NCI-H2196 (cell line): ENCODE measurements around the gene MEST.
"Not testable (repeated sequence)": the region's sequence is repeated elsewhere in the genome, so short reads cannot be mapped to it uniquely, and the experiment has no call there.

ENCODE experiments used
- DNase-seq: peaks from one replicate; lab custom pipeline; 2025; ENCODE audit not compliant: unreplicated experiment; lab: John Stamatoyannopoulos, UW

The MEST gene, protein sequence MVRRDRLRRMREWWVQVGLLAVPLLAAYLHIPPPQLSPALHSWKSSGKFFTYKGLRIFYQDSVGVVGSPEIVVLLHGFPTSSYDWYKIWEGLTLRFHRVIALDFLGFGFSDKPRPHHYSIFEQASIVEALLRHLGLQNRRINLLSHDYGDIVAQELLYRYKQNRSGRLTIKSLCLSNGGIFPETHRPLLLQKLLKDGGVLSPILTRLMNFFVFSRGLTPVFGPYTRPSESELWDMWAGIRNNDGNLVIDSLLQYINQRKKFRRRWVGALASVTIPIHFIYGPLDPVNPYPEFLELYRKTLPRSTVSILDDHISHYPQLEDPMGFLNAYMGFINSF

DNA sequence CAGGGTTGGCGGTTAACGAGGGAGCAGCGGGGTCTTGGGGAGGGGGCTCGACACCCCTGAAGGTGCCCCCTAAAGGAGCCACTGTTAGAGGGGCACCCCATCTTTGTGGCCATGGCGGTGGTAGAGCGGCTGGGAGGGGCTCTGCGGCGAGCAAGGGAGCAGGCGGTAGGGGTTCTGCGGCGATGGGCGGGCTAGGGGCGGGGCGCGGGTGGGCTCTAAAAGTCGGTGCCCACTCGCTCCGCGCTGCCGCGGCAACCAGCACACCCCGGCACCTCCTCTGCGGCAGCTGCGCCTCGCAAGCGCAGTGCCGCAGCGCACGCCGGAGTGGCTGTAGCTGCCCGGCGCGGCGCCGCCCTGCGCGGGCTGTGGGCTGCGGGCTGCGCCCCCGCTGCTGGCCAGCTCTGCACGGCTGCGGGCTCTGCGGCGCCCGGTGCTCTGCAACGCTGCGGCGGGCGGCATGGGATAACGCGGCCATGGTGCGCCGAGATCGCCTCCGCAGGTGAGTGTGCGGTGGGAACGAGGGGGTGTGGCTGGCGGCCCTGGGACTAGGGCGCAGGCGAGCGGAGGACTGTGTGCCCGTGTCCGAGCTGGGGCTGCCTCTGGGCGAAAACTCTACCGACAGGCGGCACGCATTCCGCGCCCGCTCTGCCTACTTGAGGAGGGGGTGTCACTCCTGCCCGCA lies at the start of gene MEST:
TSS of gene MEST (plus strand) at position 245 of the 682 bp plus-strand sequence. CDS start at position 474, 229 bp downstream.
- DNase-seq, result no peak

DNA sequence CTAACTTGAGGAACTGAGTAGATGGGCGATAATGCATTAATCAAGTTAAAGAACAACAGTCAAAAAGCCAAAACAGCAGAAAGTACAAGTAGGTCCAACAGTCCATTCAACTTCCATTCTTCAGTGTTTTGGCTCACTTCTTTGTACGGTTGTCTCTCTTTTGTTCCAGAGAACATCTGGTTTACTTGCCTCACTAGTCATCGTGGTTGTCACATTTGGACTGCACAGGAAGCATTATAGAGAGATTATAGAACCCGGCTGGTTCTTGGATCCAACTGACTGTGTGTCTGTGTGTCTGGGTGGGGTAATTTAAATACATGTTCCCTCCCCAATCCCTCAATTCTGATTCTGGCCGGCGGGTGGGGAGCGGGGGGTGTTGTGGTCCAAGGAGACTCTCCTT lies 49.3 kb upstream of the MEST start:
- no peak for DNase-seq

DNA sequence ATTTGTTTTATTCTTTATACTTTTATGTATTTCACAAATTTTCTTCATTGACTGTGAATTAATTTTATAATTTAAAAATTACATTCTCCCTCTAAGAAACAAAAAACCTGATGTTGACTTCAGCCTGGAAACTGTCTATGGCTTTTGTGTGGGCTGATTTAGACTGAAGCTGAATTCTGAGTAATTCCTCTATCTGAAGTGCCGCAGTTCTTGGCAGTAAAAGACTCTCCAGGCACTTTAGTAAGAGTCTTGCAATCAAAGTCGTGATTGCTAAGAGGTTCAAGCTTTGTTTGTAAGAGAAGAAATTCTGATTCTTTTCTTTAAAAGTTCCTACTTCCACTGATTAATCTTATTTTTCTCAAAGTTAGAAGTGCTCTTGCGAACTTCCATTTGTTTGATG lies 47.7 kb upstream of the MEST start:
- DNase-seq, result no peak

DNA sequence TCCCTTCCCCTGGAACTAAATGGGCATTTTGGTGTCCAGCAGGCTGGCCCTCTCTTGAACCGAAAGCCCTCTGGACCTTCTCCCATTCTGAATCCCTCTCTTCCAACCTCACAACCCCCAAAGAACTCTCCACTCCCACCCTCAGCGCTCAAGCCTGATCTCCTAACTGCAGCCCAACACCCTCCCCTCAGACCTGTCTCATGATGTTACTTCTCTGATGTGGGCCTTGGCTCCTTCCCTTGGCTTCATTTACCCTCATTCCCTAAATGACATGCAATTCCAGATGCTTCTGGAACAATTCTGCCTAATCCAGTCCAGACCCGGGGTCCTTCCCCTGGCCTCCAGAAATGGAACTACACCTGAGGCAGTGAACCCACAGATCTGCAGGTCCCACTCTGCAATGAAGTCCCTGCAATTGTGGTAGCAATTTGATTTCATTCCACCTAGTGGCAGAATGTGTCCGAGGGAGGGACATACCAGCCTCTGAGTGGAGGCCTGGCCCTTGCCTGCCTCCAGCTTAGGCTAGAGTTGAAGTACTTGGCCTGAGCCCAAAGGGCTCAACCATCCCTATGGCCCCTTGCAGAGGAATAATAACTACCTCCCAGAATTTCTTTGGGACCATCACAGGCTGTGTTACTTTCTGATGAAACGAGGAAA lies 47.0 kb upstream of the MEST start:
- DNase-seq, result no peak

DNA sequence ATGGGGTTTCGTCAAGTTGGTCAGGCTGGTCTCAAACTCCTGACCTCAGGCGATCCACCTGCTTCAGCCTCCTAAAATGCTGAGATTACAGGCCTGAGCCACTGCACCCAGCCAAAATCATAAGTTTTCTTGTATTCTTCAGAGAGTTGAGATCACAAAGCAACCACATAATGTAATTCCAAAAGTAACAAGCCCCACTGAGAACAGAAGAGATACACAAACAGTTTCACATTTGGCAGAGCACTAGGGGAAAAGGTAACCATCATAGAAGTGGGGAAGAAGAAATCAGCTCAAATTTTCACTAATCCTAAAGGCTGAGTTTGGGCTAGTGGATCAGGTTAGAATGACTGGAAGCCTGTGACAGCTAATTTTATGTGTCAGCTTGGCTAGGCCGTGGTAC lies 45.6 kb upstream of the MEST start:
- DNase-seq, result no peak

DNA sequence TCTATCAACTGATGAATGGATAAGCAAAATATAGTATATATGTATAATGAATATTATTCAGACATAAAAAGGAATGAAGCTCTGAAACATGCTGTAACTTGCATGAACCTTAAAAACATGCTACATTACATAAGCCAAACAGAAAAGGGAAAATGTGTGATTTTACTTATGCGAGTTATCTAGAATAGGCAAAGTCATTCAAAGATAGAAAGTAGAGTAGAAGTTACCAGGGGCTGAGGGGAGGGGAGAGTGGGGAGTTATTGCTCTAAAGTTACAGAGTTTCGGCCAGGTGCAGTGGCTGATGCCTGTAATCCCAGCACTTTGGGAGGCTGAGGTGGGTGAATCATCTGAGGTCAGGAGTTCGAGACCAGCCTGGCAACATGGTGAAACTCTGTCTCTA lies 40.5 kb upstream of the MEST start:
- not testable (repeated sequence) for DNase-seq

DNA sequence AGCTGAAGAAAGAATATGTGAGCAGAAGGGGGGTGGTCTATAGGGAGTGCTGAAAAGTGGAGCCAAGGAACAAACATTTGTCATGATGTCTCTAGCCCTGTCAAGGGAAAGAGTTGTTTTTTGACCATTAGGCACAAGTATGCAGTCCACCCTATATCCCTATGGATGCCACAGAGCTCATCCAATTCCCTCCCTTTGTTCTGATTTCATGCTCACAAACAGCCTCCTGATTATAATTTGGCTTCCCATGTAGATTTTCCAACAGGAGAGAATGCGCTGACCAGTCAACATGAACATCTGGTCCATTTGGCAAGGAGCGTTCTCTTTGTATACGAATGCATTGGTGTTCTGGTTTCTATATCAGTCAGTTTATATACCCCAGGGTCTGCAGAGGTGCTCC lies 38.9 kb upstream of the MEST start:
- no peak for DNase-seq

DNA sequence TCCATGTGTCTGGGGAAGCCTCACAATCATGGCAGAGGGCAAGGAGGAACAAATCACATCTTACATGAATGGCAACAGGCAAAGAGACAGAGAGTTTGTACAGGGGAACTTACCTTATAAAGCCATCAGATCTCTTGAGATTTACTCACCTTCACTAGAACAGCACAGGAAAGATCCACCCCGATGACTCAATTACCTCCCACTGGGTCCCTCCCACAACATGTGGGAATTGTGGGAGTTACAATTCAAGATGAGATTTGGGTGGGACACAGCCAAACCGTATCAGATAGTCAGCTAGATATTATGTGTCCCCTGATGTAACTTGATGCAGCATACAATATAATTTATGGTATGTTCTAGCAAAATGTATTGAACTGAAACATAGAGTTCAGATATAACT lies 36.9 kb upstream of the MEST start:
- DNase-seq, result no peak

DNA sequence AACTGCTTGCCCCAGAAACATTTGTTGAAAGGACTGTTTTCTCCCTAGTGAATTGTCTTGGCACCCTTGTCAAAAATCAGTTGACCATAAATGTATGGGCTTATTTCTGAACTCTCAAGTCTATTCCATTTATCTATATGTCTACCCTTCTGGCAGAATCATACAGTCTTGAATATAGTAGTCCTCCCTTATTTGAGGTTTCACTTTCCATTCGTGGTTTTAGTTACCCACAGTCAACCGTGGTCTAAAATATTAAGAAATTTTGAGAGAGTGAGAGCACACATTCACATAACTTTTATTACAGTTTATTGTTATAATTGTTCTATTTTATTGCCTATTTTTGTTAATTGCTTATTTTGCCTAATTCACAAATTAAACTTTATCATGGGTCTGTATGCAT lies 33.6 kb upstream of the MEST start:
- no peak for DNase-seq

DNA sequence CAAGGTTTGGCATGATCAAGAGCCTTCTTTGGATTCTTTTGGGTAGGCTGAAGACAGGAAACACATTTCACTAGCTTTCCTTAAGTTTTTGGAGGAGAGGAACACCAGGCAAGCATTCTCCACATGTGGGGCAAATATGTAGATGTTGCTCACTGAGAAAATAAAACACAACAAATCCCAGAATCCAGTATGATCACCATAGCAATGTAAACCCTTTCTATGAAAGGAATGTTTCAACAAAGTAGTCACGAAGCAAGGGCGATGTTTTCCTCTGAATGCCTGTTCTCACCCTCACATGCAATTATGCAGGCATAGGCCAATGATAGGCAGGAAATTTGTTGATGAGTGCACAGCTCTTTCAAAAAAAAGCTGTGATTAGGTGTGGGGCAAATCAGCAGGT lies 30.6 kb upstream of the MEST start:
- DNase-seq, result no peak

DNA sequence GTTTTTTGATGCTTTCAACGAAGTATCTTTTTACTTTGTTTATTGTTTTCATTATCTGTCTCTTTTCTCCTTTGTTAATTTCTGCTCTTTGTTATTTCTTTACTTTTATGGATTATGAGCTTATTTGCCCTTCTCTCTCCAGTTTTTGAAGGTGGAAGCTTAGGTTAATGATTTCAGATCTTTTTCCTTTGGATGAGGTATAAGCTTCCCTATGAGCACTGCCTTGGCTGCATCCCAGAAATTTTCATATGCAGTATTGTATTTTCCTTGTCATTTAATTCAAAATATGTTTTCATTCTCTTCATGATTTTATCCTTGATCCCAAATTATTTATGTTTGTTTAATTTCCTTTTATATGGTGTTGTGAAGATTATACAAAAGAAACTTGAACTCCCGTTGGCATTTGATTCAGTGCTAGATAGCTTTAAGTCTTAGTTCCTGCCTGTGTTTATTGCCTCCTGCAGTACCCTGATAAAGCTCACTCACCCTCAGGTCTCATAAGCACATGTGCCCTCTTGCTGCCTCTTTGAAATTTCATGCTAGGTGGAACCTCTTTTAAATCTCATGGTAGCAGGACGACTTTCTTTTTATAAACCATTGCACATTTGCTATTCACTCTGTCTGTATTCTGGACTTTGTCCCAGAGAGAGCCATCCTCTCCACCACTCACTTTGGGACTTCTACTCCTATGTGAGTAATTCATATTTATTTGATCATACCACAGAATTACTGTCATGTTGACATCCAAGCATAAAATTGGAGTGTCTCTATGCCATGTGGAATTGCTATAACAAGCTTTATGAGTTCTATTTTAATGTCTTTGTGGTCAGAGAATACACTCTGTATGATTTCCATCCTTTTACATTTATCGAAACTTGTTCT lies 28.1 kb upstream of the MEST start:
- DNase-seq, result no peak

DNA sequence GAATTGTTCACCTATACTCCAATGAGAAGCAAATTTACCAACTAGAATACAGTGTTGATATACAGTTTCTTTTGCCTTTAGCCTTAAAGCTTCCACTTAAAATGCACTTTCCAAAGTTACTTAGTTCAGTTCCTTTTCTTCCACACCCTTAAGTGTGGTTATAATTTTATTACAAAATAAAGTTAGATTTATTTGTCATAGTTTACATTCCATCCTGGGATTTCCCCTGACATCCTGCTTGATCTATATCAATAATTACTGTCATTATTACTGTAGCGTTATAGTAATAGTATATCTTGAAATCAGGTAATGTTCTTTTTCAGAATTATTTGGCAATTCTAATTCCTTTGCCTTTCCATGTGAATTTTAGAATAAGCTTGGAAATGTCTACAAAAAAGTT lies 23.3 kb upstream of the MEST start:
- no peak for DNase-seq

DNA sequence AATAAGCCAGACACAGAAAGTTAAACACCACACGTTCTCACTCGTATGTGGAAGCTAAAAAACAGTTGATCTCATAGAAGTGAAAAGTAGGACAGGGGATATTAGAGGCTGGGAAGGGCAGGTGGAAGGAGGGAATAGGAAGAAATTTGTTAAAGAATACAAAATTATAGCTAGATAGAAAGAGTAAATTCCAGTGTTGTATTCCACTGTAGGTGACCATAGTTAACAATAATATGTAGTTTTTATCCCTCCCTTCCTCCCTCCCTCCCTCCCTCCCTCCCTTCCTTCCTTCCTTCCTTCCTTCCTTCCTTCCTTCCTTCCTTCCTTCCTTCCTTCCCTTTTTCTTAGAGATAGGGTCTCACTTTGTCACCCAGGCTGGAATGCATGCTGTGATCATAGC lies 19.9 kb upstream of the MEST start:
- DNase-seq, result no peak

DNA sequence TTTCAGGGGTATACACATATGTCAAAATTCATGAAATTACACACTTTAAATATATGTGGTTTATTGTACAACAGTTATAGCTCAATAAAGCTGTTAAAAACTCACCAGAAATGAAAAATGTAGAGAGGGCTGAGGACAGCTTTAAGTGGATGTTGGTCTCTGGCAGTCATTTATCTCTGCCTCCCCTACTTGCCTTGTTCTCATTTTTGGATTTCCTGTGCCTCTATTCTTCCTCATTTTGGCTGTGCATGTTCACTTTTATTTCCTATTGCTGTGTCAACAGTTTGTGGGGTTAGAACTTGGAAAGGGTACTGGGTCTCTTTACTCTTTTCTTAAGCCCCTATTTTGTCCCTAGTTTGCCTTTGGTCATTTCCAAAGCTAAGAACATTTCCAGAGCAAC lies 18.6 kb upstream of the MEST start:
- DNase-seq, result no peak

DNA sequence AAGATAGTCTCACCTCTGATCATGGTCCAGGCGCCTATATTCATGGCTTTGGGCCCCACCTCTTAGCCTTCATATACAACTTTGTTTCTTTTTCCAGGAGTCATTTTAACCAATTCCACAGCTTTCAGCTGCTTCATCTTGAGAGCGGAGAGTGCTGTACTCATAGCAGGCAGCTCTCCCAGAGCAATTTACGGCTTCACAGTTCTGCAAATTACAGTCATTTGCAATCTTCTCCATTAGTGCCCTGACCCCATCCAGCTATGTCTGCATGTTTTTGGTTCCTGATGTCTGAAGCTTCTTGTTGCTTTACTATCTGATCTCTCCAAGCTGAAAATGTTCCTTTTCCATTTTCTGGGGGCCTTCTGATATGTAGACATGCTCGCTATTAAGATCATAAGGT lies 18.0 kb upstream of the MEST start:
- DNase-seq, result no peak

DNA sequence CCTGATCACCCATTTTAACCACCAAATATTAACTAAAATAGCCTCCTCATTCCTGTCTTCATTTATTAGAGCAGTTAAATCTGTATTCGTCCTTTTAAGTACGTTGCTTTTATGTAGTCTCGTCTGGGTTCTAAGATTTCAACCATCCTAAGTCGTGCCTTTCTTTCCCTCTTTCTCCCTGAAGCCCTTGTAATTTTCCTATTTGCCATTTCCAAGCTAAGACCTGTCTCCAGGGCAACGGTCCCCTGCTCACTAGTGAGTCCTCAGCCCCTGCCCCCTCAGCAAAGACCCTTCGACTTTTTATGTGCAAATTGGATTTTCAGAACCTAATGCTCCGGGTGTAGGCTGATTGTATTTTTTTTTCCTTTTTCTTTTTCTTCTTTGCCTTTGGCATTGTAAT lies 16.1 kb upstream of the MEST start:
- no peak for DNase-seq

DNA sequence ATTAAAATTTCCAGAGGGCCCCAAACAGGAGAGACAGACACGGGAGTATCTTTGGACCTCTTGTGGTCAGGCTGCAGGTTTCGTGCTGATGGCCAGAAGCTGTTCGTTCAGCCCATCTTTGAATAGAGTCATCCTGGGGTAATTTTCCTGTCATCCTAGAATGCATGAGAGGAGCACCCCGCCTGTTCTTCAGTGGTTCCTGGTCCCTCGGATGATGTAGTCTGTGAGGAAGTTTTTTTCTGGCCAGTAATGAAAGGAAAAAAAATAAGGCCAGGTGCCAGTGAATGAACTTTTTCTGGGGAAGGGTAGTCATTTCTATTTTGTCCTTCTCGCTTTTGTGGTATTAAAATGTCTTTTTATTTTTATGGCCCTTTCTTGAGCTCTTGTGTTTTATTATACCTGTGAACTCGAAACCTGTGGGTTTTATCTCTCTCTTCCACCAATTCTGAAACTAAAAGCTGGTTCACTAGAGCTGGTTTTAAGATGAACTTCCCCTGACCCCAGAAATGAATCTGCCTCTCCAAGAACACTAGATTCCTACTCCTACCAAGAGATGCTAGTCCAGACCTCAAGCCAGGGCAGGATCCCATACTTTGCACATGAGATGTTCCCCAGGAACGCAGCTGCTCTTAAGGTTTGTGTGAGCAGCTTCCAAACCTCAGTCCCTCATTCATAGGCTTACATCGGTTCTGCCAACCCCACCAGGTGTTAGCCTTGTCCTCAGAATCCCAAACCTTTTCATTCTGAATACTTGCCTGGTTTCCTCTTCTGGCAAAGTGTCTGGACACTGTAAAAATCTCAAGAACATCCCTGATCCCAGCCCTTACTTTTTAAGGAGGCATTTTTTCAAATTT lies 15.4 kb upstream of the MEST start:
- no peak for DNase-seq

DNA sequence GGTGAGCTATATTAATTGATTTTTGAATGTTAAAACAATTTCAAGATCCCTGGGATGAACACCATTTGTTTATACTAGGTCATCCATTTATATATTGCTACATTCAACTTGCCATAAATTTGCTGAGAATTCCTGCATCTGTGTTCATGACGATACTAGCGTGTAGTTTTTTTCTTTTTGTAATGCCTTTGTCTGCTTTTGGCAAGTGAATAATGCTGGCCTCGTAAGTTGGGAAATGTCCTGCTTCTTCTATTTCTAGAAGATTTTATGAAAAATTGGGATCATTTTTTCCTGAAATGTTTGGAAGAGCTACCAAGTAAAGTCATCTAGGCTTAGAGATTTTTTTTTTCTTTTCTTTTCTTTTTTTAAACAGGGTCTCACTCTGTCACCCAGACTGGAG lies 12.9 kb upstream of the MEST start:
- no peak for DNase-seq

DNA sequence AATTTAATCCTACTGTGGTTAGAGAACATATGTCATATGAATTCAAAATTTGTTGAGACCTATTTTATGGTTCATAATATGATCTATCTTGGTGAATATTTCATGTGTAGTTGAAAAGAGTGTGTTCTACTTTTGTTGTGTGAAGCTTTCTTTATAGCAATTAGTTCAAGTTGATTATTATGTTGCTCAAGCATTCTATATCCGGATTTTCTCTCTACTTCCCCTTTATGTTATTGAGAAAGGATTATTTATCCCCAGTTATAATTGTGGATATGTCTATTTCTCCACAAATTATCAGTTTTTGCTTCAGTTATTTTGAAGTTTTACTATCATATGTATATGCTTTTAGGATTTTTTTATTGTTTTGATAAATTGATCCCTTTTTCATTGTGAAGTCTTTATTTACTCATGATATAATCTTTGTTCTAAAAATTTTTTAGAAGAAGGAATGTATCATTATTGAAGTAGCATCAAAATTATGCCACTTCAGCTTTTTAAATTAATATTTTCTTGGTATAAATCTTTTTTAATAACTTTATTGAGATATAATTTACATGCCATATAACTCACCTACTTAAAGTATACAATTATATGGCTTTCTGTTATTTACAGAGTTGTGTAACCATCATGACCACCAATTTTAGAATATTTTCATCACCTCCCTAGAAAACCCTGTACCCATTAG lies 12.0 kb upstream of the MEST start:
- no peak for DNase-seq

DNA sequence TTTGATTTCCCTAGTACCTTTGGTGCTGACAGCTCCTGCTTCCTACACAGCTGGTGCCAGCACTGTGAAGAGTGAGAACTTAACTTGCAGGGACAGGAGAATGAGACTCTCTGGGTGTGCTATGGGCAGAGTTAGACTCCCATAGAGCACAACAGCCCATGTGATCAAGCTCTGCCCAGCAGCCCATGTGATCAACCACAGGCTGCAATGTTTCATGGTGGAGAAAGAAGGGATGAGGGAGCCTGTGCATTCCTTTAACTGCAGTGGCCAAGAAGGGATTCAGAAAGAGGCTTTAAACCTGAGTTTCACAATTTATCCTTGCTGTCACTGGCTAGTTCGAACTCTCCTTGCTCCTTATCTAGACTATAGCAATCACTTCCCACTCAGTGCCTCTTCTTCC lies 10.0 kb upstream of the MEST start:
- no peak for DNase-seq
